Fibroblast of skin of left quadriceps (primary cell): ENCODE measurements around the gene MGMT.

ENCODE experiments used
- DNase-seq, 2 experiments: peaks; one replicate each; pipeline ENCODE4 v3.0.0-alpha.2; 2013; ENCODE audit warnings: low read depth in 2 of 2

MGMT gene

GRCh38 chr10:129593953-129594352, 126.9 kb downstream of the MGMT start:
- DNase-seq = no peak

- DNase-seq = no peak
These were observed 127.8 kb downstream of the MGMT start for GRCh38 chr10:129594811-129595210.

DNA sequence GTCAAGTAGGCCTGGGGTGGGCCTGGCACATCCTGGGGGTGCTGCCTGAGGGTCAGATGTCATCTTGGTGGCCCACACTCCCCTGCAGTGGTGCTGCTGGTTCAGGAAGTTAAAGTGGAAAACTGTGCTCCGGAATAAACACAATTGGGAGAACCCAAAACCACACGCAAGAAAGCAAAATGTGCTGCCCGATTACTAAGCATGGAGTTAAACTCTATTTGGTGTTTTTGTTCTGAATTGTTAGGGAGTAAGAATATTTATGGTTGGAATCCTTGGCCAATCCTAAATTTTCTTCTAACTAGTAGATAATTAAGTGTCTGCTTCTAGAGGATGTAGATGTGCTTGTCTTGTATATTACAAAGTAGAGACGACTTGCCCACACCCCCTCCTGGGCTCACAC, 131.4 kb downstream of the MGMT start:
- DNase-seq = no peak

- no peak for DNase-seq
These were observed 132.1 kb downstream of the MGMT start for GRCh38 chr10:129599160-129599559.

DNA sequence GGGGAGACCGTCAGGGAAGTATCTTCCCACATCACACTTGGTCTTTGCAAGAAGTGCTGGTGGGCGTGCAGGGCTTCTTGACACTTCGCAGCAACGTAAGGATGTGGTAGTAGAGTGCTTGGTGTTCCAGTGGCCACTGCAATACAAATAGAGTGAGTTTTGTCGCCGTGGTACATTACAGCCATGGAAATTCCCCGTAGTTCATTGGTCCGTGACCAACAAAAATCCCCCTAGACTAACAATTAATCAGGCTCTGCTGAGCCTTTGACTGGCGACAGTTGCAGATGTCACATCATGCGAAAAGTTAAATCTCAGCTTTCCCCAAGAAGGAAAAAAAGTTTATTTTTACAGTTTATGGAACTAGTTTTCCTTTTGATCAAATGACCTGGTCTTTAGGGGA, 134.7 kb downstream of the MGMT start:
- no peak for DNase-seq

- DNase-seq = no peak
These were observed 136.0 kb downstream of the MGMT start for GRCh38 chr10:129602938-129603535.

GRCh38 chr10:129604333-129605032, 137.4 kb downstream of the MGMT start:
- DNase-seq = no peak

GRCh38 chr10:129605266-129605985, 138.4 kb downstream of the MGMT start:
- DNase-seq = no peak

DNA sequence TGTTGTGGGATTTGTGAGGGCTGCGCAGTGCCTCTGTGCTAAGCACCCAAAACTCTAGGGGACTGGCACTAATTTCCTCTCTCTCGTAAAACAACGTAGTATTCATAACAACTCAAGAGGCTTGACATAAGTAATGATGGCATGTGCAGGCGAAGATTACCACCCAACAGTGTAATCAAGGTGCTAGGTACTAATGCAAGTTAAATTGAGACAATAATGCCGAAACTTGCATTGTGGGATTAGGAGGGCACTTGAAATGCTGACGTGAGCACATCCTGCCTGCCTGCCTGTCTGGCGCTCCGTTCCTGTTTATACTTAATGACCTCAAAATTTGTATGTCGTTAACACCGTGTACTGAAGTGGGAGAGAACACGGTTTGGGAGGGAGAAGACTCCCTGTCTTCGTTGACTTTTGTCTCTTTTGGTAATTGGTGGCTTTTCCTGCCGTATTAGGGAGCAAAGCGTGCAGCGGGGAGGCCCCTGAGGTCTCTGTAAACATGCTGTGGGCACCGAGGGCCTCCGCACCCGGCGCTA, 139.0 kb downstream of the MGMT start:
- no peak for DNase-seq

DNA sequence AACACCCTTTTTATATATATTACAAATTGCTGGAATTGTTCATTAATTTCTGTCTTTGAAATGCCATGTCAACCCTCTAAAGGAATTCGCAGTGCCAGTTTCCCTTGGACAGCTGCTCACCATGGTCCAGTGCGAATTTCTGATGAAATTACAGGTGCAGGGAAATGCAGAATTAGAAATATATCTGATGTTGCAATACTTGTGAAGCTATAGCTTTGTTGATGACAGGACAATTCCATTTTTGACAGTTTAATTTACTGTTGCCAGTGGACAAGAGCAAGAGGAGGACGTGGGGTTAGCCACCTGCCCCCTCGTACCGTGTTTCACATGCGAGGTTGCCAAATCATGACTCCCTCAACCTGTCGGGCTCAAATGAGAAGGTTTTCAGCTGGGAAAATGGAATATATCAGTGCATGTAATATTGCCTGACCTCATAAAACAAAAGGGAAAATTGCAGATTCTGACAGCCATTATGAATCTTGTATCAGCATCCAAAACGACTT, 140.6 kb downstream of the MGMT start:
- no peak for DNase-seq

DNA sequence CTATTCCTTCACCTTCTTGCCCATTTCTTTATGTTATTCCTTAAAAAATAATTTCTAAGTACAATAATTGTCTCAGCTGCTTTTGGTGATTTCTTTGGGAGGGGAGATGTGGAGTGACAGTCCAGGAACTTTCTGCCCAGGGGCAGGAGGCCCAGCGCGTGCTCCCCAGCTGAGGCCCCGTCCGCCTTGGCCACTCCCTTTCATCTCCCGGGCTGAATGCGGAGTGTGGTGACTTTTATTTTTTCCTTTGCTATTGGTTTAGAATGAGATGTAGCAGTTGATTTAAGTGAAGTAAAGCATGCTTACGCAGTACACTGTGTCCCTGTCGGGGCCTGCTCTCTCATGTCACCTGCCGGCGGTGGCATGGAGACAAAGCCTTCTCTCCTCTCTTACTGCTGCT, 141.6 kb downstream of the MGMT start:
- DNase-seq = no peak

DNA sequence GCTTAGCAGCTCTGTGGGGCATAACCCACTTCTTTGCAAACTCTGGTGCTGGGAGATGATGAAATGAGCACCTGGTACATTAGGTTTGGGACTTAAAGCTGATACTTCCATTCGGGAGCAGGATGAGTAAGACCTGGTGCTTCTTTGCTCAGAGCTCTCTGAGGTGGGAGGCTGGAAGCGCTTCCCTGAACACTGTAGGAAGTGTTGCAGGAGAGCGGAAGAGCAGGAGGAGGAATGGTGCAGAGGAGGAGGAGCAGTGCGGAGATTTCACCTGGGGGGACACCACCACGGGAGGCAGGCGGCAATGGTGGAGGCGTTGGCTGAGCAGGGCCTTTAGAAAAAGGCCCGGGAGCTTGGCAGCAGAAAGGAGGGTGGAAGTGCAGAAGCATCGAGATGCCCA, 142.5 kb downstream of the MGMT start:
- no peak for DNase-seq

GRCh38 chr10:129612481-129613109, 145.6 kb downstream of the MGMT start:
- DNase-seq = no peak

GRCh38 chr10:129613377-129613980, 146.4 kb downstream of the MGMT start:
- no peak for DNase-seq

- DNase-seq = no peak
These were observed 147.3 kb downstream of the MGMT start for GRCh38 chr10:129614341-129614740.

- DNase-seq = no peak
These were observed 148.3 kb downstream of the MGMT start for GRCh38 chr10:129615381-129615780.

DNA sequence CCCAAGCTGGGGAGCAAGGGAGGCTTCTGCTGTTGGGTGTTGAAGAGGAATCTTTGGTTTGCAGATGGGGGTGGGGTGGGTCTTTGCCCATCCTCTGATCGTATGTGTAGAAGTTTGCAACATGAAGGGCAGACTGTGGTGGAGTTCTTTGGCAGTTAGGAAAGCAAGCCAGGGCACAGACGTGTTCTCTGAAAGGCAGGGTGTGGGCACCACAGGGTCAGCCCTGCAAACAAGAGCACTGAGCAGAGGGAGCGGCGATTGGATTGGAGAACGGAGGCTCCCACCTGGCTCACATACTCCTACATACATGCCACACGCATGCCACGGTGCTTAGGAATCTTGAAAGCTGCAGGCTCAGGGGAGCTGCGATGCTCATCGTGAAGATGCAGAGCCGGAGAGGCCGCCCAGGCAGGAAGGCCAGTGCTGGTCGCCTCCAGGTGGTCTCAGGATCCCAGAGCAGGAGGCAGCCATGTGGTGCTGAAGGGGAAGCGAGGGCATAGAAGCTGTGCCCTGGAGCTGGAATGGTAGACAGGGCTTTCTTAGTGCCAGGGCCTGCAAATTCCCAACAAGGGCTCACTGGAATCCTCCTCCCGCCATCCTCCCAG, 149.0 kb downstream of the MGMT start:
- DNase-seq = no peak

DNA sequence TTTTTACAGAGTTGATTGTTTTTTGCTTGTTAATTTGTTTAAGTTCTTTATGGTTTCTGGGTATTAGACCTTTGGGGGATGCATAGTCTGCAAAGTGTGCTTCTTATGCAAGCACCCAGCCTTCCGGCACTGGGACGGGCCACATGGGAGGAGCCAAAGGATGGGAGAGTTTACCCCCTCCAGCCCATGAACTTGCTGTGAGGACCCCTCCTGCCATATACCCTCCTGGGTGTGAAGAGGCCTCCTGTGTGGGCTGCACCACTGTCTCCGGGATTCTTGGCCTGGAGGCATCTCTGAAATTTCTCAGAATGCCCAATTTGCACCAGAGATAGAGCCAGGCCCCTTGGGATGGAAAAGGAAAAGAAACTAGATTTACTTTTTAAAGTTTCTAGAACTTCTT, 150.7 kb downstream of the MGMT start:
- no peak for DNase-seq

DNA sequence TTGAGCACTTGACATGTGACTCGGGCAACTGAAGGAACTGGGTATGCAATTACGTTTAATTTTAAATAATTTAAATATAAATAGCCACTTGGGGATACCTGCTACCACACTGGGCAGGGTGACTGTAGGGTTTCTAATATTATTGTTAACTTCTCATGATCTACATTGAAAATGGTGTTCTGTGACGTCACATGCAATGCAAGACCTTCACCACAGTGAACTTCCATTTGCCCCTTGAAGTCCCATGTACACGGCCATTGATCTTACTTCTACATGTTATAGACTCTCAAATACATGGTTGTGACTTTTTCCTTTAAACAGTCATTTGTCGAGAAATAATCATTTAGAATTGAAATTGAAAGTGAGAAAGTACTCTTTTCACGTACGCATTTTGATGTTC, 154.0 kb downstream of the MGMT start:
- DNase-seq = no peak

GRCh38 chr10:129621693-129622092, 154.7 kb downstream of the MGMT start:
- peak in 1 of 2 experiments; percentile 2 for DNase-seq

DNA sequence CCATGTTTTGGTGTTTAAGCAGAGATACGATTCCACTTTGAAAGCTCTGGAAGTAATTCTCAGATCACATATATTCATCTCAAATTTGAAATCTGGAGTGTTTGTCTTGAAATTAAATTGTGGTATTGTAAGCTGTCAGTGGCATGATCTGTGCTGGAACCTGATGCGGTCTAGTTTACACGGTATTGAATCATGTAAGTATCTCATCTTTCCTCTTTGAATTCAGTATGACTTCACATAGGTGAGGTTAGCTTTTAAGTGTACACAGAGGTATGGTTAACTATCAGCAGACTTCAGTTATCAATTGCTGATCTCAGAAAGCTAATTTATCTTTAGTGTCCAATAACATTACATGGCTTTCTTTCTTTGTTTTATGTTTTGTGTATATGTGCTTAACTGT, 155.2 kb downstream of the MGMT start:
- DNase-seq = no peak
